Skeletal muscle satellite cell (primary cell): Measurements from ENCODE around the gene PRDM1.

Experiments used
- H3K27me3 ChIP-seq: 2 replicates; pipeline ENCODE4 v1.7.0; 2013; ENCODE audit warnings: low read length; ENCODE audit not compliant: control insufficient read depth, insufficient read depth
- H3K36me3 ChIP-seq: 2 replicates; pipeline ENCODE4 v1.7.0; 2013; ENCODE audit warnings: mild to moderate bottlenecking, control low read depth, low read length; ENCODE audit not compliant: insufficient read depth
- H3K4me1 ChIP-seq: 2 replicates; pipeline ENCODE4 v1.7.0; 2013; ENCODE audit warnings: low read length; ENCODE audit not compliant: control insufficient read depth, insufficient read depth
- H3K4me2 ChIP-seq: 2 replicates; pipeline ENCODE4 v1.7.0; 2013; ENCODE audit warnings: mild to moderate bottlenecking, low read length
- H3K4me3 ChIP-seq: 2 replicates; pipeline ENCODE4 v1.7.0; 2013; ENCODE audit warnings: low read length
- H3K9ac ChIP-seq: 2 replicates; pipeline ENCODE4 v1.7.0; 2013; ENCODE audit warnings: mild to moderate bottlenecking, low read depth, low read length, moderate library complexity
- H3K9me3 ChIP-seq: replicated peaks from 2 replicates; pipeline ENCODE4 v1.7.0; 2013; ENCODE audit warnings: mild to moderate bottlenecking, control low read depth, low read length

Gene PRDM1

DNA sequence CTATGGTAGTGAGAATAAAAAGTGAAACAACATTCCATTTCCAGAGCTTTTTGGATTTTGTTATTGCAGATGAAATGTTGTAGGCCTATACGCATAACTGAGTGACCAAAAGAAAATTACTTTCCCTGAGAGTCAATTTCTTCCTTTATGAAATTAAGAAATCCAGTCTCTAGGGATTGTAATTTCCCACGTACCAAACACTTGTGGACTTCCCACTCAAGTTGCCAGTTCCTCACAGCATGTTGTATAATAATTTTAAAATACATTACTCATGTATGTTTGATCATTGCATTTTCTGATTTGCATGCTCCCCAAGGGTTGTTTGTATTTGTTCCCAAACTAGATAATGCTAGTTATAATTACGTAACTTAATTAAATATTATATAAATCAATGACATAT lies 12.0 kb upstream of the PRDM1 start:
- H3K27me3 ChIP-seq, result no peaks in the 10 kb centered on the region

DNA sequence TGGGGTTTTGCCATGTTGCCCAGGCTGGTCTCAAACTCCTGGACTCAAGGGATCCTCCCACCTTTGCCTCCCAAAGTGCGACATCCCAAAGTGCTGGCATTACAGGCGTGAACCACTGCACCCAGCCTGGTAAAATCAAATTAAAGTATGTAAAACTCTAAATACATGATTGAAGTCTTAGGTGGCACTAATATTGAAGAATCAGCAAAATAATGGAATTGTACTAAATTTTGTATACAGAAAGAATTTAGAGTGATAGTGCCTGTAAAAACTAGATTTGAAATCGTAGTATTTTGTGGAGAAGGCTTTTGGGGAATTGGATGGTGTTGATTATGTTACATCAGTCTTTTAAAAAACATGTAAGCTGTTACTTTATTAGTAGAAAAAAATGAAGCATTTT lies 10.0 kb upstream of the PRDM1 start:
- no peaks in the 10 kb centered on the region for H3K27me3 ChIP-seq
- no peak overlapping the region for H3K4me2 ChIP-seq
- no peak overlapping the region for H3K9ac ChIP-seq
- no peaks in the 10 kb centered on the region for H3K9me3 ChIP-seq
- H3K4me1 ChIP-seq, result no peaks in the 10 kb centered on the region
- H3K36me3 ChIP-seq, result no peaks in the 10 kb centered on the region
- no peak overlapping the region for H3K4me3 ChIP-seq

More for the DNA sequence above, 12.0 kb upstream of the PRDM1 start:
- Histone ChIP-seq H3K4me2 (no peak overlapping the region), H3K4me3 (no peak overlapping the region), H3K4me1 (peaks cover 8% of the 10 kb centered on the region), H3K9ac (no peak overlapping the region), H3K9me3 (no peaks in the 10 kb centered on the region), H3K36me3 (no peaks in the 10 kb centered on the region)

DNA sequence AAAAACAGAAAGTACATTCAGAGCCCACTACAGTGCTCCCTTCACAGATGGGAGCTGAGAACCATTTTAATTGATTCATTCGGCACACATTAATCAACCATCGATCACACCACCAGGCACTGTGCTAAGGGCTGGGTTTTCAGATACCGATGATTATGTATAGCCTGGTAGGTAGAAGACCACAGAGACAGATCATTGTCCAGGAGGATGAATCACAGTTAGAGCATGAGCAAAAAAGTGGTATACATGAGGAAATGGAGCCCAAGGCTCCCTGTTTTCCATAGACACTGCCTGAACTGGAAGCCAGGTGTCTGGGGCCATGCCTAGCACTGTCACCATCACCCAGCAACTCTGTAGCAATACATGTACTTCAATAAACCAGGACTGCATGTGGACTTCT lies 9.0 kb upstream of the PRDM1 start:
- Histone ChIP-seq H3K4me1 (no peaks in the 10 kb centered on the region), H3K4me3 (no peak overlapping the region), H3K27me3 (no peaks in the 10 kb centered on the region), H3K9ac (no peak overlapping the region), H3K36me3 (no peaks in the 10 kb centered on the region), H3K9me3 (no peaks in the 10 kb centered on the region), H3K4me2 (no peak overlapping the region)

DNA sequence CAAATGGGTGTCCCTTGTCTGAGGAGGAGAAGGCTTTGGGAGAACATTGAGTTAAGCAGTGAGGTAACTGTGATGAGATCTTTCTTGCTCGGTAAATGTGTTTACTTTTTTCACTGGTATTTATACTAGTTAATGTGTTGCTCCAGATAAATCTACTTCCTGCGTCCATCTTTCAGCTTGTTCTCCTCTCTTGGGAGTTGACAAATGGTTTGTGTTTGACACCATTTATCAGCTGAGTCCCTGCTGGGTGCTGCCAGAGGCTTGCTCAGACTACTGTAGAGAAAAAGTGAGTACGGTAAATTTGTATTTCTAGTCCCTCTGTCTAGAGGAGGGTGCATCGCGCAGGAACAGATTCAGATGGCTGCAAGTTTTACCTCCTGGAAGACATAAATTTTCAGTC lies 8.3 kb upstream of the PRDM1 start:
- H3K4me2 ChIP-seq, result no peak overlapping the region
- H3K4me1 ChIP-seq, result peaks cover 6% of the 10 kb centered on the region
- H3K27me3 ChIP-seq, result no peaks in the 10 kb centered on the region
- no peak overlapping the region for H3K4me3 ChIP-seq
- H3K9me3 ChIP-seq, result no peaks in the 10 kb centered on the region
- no peaks in the 10 kb centered on the region for H3K36me3 ChIP-seq
- H3K9ac ChIP-seq, result no peak overlapping the region

DNA sequence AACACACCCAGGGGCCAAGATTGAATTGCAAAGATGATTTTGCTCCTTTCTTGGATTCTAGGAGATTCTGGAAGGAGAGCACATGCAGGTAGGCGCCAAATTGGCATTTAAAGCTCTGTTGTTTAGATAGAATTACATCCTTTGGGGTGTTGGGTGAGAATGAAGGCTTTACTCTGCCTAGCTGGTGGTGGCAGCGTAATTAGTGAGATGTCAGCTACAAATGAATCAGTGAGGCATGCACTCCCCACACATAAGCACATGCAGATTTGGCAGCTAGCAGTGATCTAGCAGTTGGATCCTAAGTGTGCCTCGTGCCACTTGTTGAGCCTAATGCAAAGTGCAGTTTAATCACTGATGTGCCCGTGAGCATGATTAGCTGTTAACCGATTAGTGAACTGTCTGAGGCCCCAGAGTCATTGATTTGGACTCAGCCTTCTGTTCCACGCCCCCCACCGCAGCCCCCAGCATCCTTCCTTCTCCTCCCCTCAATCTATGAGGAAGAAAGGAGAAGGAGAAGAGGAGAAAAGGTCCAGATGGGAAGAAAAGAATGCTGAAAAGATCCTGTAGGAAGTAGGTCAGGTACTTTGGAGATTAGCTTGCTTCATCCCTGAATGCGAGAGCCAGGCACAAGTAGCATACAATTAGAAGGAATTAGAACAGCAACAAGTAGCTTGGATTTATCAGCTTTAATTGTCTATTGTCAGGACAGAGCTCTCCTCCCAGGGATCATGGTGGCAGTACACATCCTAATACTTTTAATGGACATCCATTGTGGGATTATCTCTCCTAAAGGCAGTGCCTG lies 6.0 kb upstream of the PRDM1 start:
- H3K27me3 ChIP-seq, result no peaks in the 10 kb centered on the region
- H3K4me3 ChIP-seq, result no peak overlapping the region
- no peaks in the 10 kb centered on the region for H3K9me3 ChIP-seq

DNA sequence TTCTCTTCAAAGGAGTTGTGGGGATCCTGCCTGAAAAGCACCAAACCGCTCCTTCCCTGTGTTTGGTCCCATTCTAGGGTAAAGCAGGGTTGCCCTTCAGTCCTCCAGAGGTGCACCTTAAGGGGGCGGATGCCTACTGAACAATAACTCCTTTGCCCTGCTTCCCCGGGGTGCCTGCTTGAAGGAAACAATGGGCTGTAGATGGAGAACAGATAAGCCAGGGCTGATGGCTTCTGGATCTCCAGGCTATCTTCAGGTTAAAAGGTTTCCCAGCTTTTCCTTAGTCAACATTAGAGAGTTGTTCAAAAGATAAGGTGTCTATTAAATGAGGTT lies 5.4 kb upstream of the PRDM1 start:
- no peak overlapping the region for H3K4me3 ChIP-seq
- no peaks in the 10 kb centered on the region for H3K27me3 ChIP-seq
- H3K36me3 ChIP-seq, result no peaks in the 10 kb centered on the region
- no peaks in the 10 kb centered on the region for H3K9me3 ChIP-seq
- peaks cover 33% of the 10 kb centered on the region for H3K4me1 ChIP-seq
- no peak overlapping the region for H3K9ac ChIP-seq
- H3K4me2 ChIP-seq, result no peak overlapping the region

More for the DNA sequence above, 6.0 kb upstream of the PRDM1 start:
- Histone ChIP-seq H3K4me1 (peaks cover 28% of the 10 kb centered on the region), H3K36me3 (no peaks in the 10 kb centered on the region), H3K4me2 (no peak overlapping the region), H3K9ac (no peak overlapping the region)

DNA sequence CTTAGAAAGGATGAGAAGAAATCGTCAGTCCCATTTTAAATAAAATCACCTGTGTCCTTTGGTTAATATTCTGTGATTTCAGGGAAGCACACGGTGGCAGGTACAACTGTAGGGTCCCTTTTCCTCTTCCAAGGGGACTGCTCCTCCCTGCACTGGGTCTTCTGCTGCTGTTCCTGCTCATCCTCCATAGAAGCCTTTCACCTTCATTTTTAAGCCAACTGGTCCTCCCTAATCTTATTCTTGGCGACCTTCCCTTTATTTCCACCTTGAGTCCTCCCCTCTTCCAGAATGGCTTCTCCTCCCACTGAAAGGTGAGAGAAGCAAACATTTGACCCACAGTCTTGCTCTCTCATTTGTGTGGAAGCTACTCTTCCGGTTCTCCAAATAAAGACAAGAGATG lies 4.4 kb upstream of the PRDM1 start:
- H3K9ac ChIP-seq, result no peak overlapping the region
- H3K27me3 ChIP-seq, result no peaks in the 10 kb centered on the region
- H3K4me1 ChIP-seq, result peaks cover 38% of the 10 kb centered on the region
- no peaks in the 10 kb centered on the region for H3K9me3 ChIP-seq
- no peak overlapping the region for H3K4me3 ChIP-seq
- no peak overlapping the region for H3K4me2 ChIP-seq
- H3K36me3 ChIP-seq, result no peaks in the 10 kb centered on the region

DNA sequence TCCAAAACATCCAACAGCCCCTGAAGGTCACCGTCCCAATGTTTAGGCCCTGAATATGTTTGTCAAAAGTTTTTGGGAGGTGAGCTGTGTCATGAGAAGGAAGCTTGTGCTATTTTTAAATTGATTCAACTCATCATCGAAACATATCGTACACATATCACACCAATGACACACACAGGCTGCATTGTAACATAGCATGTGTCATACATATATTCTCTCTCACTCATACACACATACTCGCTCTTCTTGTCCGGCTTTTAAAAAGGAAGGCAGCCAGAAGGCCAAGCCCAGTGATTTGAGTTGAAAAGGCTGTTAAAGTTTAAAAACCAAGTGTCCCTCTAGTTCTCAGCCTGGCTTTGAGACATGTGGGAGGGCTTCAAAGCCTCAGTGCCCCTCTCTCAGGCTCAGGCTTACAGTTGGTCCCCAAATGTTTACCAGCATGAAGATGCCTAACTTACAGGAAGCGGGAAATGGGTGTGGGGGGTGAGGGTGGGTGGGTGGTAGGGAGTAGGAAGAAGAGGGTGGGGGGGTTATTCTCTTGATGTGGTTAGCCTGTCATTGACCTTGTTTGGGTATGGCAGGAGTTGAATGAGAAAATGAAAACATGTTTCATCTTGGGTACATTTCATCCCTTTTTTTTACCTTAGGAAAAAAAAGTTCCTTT lies 3.3 kb upstream of the PRDM1 start:
- peaks cover 49% of the 10 kb centered on the region for H3K4me1 ChIP-seq
- H3K4me2 ChIP-seq, result peak overlapping the region; percentile 9
- H3K27me3 ChIP-seq, result no peaks in the 10 kb centered on the region
- no peaks in the 10 kb centered on the region for H3K9me3 ChIP-seq
- H3K36me3 ChIP-seq, result no peaks in the 10 kb centered on the region
- no peak overlapping the region for H3K4me3 ChIP-seq
- peak overlapping the region; percentile 26 for H3K9ac ChIP-seq

DNA sequence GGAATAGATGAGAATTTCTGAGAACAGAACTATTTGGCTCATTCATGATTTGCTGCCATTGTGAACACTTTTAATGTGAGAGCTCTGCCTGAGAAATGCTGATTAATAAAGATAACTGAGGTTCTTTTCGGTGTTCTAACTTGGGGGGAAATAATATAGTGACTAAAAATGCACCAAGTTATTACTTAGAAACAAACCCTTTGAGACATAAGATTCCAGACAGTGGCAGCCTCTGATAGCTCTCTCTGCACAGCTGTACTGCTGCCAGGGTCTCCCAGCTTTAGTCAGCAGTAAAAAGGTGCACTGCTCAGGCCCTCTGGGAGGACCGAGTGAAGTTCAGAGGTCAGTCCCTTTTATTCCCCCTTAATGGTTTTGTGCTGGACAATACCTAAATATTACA lies 2.5 kb upstream of the PRDM1 start:
- Histone ChIP-seq H3K36me3 (no peaks in the 10 kb centered on the region), H3K27me3 (no peaks in the 10 kb centered on the region), H3K4me1 (peaks cover 55% of the 10 kb centered on the region), H3K9ac (peak overlapping the region; percentile 80), H3K4me2 (no peak overlapping the region), H3K9me3 (no peaks in the 10 kb centered on the region), H3K4me3 (no peak overlapping the region)

DNA sequence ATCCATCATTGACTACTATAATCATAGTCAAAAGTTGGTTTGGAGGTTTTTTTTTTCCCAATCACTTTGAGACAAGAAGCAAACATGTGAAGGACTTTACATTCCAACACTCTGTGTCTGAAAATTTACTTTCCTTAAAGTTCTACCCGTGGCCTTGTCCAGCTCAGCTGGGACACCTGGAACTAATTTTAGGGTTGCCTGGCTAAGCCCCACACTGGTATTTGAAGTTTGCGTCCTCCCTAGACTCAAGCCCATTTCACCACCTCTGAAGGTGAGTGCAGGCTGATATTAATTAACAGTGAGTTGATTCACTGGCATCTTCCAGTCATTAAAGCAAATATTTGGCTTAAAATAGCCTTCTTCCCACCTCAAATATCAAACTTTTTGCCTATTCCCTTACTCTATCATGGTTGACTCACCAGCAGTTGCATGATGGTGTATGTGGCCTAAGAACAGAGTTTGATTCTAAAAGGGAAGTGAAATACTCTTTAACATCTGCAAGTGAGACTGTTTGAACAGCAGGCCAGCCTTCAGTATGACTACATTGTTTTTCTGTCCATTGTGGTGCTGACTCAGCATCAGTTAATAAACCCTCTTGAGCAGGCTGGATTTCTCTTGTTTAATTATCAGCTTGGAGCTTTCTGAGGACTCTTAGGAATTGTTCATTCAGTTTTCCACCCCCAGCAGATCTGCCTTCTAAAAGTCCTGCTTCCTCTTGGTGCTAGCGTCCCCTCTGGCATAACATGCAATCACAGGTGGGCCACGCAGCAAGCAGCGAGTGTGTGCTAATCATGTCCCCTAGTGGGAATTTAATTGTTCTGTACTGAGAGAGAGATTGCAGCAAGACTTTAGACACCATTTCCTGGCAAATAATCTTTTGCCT lies 1.8 kb upstream of the PRDM1 start:
- Histone ChIP-seq H3K4me3 (no peak overlapping the region), H3K4me2 (peak overlapping the region; percentile 90), H3K27me3 (no peaks in the 10 kb centered on the region), H3K9me3 (no peaks in the 10 kb centered on the region), H3K36me3 (no peaks in the 10 kb centered on the region), H3K4me1 (peaks cover 60% of the 10 kb centered on the region), H3K9ac (peak overlapping the region; percentile 80)

DNA sequence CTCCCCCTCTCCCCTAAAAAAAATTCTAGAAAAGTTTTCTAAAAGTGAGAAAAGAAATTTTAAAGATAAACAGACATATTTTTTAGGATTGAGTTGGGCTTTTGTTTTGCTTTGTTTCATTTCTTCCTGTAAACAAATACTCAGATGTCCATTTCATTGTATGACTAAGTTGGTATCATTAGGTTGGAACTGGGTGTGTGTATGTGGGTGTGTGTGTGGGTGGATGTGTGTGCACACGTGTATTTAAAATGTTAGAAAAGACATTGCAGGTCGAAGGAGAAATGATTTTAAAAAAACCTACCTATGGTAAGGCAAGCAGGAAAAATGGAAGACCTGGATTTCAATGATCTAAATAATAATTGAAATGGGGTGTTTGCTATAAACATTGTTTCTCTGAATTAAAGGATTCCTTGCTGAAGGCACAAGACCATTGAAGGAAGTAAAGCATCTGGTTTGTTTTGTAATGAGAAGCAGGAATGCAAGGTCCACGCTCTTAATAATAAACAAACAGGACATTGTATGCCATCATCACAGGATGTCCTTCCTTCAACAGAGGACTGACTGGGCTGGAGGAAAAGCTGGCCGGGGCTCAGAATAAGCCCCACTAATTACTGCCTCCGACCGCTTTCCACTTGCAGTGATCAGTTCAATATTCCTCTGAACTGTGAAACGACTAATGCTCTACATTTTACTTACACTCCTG lies 996 bp upstream of the PRDM1 start:
- Histone ChIP-seq H3K9ac (peak overlapping the region; percentile 80), H3K27me3 (no peaks in the 10 kb centered on the region), H3K36me3 (no peaks in the 10 kb centered on the region), H3K4me3 (peak overlapping the region; percentile 81), H3K9me3 (no peaks in the 10 kb centered on the region), H3K4me1 (peaks cover 60% of the 10 kb centered on the region), H3K4me2 (peak overlapping the region; percentile 90)
